ENCODE measurements around the gene SLC6A6. TPM values are rescaled to one million over a fixed set of nuclear protein-coding genes. Genes with fewer than 3 reads are reported as not detected.

Gene SLC6A6
- total RNA-seq, 3 donors from 2014 or later, result 22.1 to 52.4 (median 27.5) TPM

DNA sequence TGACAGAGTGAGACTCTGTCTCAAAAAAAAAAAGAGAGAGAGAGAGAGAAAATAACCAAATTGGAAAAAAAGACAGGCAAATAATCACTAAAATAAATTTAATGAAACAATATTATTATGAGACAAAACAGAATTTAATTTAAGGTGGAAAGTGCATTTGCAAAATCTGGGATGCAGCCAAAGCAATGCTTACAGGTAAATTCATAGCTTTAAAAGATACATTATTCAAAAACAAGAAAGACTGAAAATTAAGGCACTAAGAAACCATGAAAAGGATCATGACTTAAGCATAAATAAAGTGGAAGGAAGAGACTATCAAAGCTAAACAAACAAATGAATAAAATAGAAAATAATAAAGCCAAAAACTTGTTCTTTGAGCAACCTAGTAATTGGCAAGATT is 100.1 kb downstream of the SLC6A6 start:
- no peaks in the 10 kb centered on the region for H3K36me3 ChIP-seq
- H3K9me3 ChIP-seq, result peaks cover 0 to 19% of the 10 kb centered on the region in 2 donors
- H3K4me1 ChIP-seq, result no peaks in the 10 kb centered on the region
- no peak overlapping the region for H3K27ac ChIP-seq
- intact Hi-C loops (cut with DNase I; ENCODE audit: low total_unique reads), result no loop called here
- no peak for TF ChIP-seq POLR2A (IDR thresholded peaks at IDR 0.05)
- DNase-seq (ENCODE audit: low spot score in 2 of 2), result no peak
- H3K27me3 ChIP-seq, result no peaks in the 10 kb centered on the region
- no peak overlapping the region for H3K4me3 ChIP-seq

DNA sequence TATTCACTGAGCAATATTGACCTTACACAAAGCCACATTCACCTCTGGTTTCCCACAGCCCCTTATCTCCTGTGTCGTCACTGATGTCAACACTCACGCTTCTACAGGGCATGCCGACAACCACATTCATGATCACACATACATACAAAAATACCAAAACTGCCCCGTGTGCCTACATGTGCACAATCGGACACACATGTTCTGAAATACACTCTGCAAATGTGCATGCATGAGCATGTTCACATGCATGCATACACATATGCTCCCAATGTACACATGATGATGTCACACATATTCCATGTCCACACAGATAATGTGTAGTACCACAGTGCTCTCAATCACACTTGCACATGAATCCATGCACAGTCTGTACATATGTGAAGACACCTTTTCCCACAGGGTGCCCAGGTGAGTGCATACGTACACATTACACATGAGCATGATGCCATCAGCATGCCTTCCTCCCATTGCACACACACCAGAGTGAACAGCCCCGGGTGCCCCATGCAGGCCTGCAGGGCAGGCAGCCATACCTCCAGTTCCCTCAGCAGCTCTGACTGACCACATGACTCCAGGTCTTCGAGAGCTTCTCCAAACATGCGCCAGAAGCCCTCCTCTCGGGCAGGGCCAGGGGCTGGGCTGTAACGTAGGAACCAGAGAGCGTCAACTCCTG is 100.8 kb downstream of the SLC6A6 start:
- Histone ChIP-seq H3K36me3 (no peaks in the 10 kb centered on the region), H3K9me3 (peaks cover 0 to 19% of the 10 kb centered on the region in 2 donors), H3K4me3 (no peak overlapping the region), H3K27ac (no peak overlapping the region), H3K27me3 (no peaks in the 10 kb centered on the region), H3K4me1 (no peaks in the 10 kb centered on the region)
- TF ChIP-seq POLR2AphosphoS5 (IDR thresholded peaks at IDR 0.05) (no peak), POLR2A (IDR thresholded peaks at IDR 0.05) (no peak)
- TF ChIP-seq, protein P1, sequence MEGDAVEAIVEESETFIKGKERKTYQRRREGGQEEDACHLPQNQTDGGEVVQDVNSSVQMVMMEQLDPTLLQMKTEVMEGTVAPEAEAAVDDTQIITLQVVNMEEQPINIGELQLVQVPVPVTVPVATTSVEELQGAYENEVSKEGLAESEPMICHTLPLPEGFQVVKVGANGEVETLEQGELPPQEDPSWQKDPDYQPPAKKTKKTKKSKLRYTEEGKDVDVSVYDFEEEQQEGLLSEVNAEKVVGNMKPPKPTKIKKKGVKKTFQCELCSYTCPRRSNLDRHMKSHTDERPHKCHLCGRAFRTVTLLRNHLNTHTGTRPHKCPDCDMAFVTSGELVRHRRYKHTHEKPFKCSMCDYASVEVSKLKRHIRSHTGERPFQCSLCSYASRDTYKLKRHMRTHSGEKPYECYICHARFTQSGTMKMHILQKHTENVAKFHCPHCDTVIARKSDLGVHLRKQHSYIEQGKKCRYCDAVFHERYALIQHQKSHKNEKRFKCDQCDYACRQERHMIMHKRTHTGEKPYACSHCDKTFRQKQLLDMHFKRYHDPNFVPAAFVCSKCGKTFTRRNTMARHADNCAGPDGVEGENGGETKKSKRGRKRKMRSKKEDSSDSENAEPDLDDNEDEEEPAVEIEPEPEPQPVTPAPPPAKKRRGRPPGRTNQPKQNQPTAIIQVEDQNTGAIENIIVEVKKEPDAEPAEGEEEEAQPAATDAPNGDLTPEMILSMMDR (IDR thresholded peaks at IDR 0.05), result no peak
- intact Hi-C loops (cut with DNase I; ENCODE audit: low total_unique reads), result no loop called here
- peak in 1 of 2 donors; percentile 17 for DNase-seq (ENCODE audit: low spot score in 2 of 2)

DNA sequence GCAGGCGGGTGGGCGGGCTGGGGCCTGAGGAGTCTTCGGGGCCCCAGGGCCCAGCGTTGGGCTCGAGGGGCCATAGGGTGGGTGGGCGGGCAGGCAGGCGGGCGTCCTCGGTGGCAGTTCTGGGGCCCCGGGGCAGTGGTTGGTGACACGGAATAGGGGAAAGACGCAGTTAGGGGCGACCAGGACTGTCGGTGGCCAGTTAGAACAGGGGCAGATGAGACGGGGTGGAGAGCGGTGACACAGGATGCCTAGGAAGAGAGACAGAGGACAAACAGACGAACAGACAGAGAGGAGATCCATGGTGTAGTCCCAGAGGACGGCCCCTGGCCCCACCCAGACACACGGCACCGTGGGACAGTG is 101.3 kb downstream of the SLC6A6 start:
- no peaks in the 10 kb centered on the region for H3K4me1 ChIP-seq
- no peak overlapping the region for H3K4me3 ChIP-seq
- DNase-seq (ENCODE audit: low spot score in 2 of 2), result peak in 1 of 2 donors; percentile 34
- H3K27ac ChIP-seq, result no peak overlapping the region
- H3K27me3 ChIP-seq, result no peaks in the 10 kb centered on the region
- H3K36me3 ChIP-seq, result no peaks in the 10 kb centered on the region
- no peak for TF ChIP-seq POLR2AphosphoS5 (IDR thresholded peaks at IDR 0.05)
- no peak for TF ChIP-seq POLR2A (IDR thresholded peaks at IDR 0.05)
- TF ChIP-seq, protein P1 (IDR thresholded peaks at IDR 0.05), result no peak
- intact Hi-C loops (cut with DNase I; ENCODE audit: low total_unique reads), result no loop called here
- H3K9me3 ChIP-seq, result peaks cover 0 to 19% of the 10 kb centered on the region in 2 donors

DNA sequence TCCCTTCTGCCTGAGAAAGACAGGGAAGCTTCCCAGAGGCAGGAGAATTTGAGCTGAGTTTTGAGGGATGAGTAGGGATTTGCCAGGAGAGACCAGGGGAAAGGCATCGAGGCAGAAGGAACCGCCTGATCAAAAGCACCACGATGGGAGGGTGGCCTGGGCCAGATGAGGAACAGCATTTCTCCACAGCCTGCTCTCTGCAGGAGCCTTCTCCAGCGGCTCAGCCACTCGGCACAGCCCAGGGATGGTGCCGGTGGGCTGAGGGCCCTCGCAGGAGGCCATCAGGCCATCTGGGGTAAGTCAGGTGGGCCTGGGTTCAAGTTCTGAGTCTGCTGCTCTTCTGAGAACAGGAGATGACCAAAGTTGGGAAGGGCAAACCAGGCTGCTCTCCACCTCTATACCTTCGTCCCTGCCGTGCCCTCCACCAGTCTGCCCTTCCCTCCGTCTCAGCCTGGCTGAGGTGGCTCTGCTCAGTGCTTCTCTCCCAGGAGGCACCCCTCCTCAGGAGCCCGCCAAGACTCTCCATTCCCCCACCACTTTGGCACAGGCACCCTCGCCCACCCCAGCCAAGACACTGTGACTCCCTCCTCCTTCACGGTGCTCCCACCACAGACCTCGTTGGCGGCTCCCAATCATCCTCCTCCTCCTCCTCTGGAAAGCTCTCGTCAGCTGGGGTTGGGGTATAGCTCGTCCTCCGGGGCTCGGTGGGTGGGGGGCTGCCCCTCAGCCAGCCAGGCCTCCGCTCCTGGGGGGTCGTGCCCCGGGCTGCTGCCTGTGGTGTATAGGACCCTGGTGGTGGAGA is 102.8 kb downstream of the SLC6A6 start:
- no peak overlapping the region for H3K4me3 ChIP-seq
- no peaks in the 10 kb centered on the region for H3K36me3 ChIP-seq
- H3K27ac ChIP-seq, result no peak overlapping the region
- DNase-seq (ENCODE audit: low spot score in 2 of 2), result peak in 1 of 2 donors; percentile 40
- intact Hi-C loops (cut with DNase I; ENCODE audit: low total_unique reads), result no loop called here
- no peaks in the 10 kb centered on the region for H3K4me1 ChIP-seq
- peaks cover 0 to 19% of the 10 kb centered on the region in 2 donors for H3K9me3 ChIP-seq
- TF ChIP-seq, protein P1 (IDR thresholded peaks at IDR 0.05), result no peak
- TF ChIP-seq POLR2A (IDR thresholded peaks at IDR 0.05), result no peak
- no peak for TF ChIP-seq POLR2AphosphoS5 (IDR thresholded peaks at IDR 0.05)
- no peaks in the 10 kb centered on the region for H3K27me3 ChIP-seq

DNA sequence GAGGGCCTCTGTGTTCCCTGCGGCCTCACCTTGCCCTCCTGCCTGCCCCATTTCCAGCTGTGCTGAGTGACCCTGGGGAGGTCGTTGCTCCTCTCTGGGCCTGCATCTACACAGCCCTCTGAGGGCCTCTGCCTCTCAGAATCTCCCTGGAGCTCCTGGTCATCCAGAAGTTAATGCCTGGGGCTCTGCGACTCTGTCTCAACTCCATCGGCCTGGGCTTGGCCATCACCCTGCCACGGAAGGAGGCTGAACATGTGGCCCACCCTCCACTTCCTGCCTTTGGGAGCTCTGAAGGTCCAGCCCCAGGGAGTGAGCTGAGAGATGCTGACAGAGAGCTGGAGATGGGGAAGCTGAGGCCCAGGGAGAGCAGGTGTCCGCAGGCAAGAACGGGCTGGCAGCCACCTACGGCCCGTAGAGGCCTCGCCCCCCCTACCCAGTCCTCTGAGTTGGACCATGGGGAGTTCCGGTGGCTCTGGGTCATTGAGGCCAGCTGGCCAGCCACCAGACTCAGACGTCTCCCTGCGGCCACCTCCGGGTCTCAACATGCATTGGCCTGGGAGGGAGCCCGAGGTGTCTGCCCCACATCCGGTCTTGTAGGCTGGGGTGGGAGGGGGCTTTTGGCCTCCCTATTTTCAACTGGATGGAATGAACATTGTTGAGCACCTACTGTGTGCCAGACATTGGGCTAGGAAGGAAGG is 103.5 kb downstream of the SLC6A6 start:
- Histone ChIP-seq H3K27me3 (no peaks in the 10 kb centered on the region), H3K4me3 (no peak overlapping the region), H3K9me3 (peaks cover 0 to 19% of the 10 kb centered on the region in 2 donors), H3K36me3 (no peaks in the 10 kb centered on the region), H3K27ac (no peak overlapping the region), H3K4me1 (no peaks in the 10 kb centered on the region)
- no peak for TF ChIP-seq POLR2A (IDR thresholded peaks at IDR 0.05)
- TF ChIP-seq, protein P1 (IDR thresholded peaks at IDR 0.05), result no peak
- no peak for TF ChIP-seq POLR2AphosphoS5 (IDR thresholded peaks at IDR 0.05)
- DNase-seq (ENCODE audit: low spot score in 2 of 2), result peak in 1 of 2 donors; percentile 49
- intact Hi-C loops (cut with DNase I; ENCODE audit: low total_unique reads), result no loop called here

Data from breast epithelium (tissue), 4 donors.